Measurements from ENCODE around the gene IFI30. TPM values are rescaled to one million over a fixed set of nuclear protein-coding genes. Genes with fewer than 3 reads are reported as not detected.

Gene IFI30
- total RNA-seq, 1 donor from 2014 or later: not detected

DNA sequence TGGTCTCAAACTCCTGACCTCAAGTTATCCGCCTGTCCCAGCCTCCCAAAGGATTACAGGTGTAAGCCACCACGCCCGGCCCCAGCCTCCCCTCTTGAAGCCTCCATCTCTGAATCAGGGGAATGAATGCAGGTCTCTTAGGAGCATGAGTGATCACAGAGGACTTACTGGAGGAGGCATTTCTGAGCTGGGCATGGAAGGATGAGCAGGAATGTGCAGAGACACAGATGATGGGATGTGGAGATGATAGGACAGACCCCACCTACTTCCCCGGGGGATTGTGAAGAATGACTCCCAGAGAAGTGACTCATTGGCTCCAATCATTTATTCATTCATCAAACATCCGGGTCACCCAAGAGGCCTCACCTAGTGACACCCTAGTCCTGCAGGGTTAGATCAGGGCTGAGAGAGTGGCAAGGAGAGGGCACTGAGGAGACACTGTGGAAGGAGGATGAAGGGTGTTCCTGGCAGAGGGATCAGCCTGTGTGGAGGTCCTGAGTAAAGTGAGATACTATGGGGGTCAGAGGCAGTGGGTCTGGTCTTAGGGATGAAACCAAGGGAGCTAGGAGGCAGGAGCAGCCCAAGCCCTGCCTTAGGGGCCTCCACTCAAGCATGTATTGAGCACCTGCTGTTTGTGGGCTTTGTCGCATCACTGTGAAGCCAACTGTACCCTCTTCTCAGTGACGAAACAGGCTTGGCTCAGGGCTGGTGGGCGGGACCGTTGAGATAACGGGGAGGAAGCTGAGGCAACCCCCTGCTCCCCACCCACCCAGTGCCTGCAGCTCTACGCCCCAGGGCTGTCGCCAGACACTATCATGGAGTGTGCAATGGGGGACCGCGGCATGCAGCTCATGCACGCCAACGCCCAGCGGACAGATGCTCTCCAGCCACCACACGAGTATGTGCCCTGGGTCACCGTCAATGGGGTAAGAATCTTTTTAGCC, 3.0 kb downstream of the IFI30 start:
- peaks cover 8% of the 10 kb centered on the region for H3K27me3 Mint-ChIP-seq (ENCODE audit: unreplicated experiment)
- TF ChIP-seq, protein P1, sequence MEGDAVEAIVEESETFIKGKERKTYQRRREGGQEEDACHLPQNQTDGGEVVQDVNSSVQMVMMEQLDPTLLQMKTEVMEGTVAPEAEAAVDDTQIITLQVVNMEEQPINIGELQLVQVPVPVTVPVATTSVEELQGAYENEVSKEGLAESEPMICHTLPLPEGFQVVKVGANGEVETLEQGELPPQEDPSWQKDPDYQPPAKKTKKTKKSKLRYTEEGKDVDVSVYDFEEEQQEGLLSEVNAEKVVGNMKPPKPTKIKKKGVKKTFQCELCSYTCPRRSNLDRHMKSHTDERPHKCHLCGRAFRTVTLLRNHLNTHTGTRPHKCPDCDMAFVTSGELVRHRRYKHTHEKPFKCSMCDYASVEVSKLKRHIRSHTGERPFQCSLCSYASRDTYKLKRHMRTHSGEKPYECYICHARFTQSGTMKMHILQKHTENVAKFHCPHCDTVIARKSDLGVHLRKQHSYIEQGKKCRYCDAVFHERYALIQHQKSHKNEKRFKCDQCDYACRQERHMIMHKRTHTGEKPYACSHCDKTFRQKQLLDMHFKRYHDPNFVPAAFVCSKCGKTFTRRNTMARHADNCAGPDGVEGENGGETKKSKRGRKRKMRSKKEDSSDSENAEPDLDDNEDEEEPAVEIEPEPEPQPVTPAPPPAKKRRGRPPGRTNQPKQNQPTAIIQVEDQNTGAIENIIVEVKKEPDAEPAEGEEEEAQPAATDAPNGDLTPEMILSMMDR (IDR thresholded peaks at IDR 0.05): no peak
- H3K36me3 Mint-ChIP-seq (ENCODE audit: unreplicated experiment): peaks cover 2% of the 10 kb centered on the region

DNA sequence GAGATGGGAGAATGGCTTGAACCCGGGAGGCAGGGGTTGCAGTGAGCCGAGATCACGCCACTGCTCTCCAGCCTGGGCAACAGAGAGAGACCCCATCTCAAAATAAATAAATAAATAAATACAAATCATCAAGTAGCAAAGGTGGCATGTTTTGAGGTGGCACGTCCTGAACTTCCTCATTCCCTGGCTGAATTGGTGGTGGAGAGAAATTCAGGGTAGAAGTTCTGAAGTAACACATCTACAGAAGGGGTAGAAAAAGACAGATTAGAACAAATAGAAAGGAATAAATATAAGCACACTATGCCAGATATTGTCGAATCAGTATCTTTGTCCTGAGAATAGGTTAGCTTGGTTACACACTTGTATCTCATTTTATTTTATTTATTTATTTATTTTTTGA, 6.3 kb downstream of the IFI30 start:
- no peak for DNase-seq (ENCODE audit: extremely low spot score, unreplicated experiment)
- Mint-ChIP-seq H3K36me3 (ENCODE audit: unreplicated experiment) (no peaks in the 10 kb centered on the region), H3K4me3 (ENCODE audit: unreplicated experiment) (no peak overlapping the region), H3K9me3 (ENCODE audit: unreplicated experiment) (no peaks in the 10 kb centered on the region), H3K4me1 (ENCODE audit: unreplicated experiment) (no peaks in the 10 kb centered on the region), H3K27me3 (ENCODE audit: unreplicated experiment) (peaks cover 16% of the 10 kb centered on the region), H3K27ac (ENCODE audit: unreplicated experiment) (no peak overlapping the region)
- TF ChIP-seq, protein P1 (IDR thresholded peaks at IDR 0.05): no peak

More for the DNA sequence above, 3.0 kb downstream of the IFI30 start:
- Mint-ChIP-seq H3K4me1 (ENCODE audit: unreplicated experiment) (peaks cover 14% of the 10 kb centered on the region), H3K9me3 (ENCODE audit: unreplicated experiment) (no peaks in the 10 kb centered on the region), H3K27ac (ENCODE audit: unreplicated experiment) (no peak overlapping the region), H3K4me3 (ENCODE audit: unreplicated experiment) (no peak overlapping the region)
- no peak for DNase-seq (ENCODE audit: extremely low spot score, unreplicated experiment)

DNA sequence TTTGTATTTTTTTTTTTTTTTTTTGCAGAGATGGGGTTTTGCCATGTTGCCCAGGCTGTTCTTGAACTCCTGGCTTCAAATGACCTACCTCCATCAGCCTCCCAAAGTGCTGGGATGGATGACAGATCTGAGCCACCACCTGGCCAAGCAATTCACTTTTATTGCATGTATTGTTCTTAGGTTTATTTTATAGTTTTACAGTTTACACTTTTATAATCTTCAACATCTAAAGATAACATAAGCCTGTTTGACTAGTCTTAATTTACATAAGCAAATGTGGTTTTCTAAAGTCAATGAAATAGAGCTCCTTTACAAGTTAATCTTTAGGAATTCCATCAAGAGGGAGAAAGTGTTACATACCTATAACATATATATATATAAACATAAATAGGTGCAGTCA, 9.9 kb downstream of the IFI30 start:
- Mint-ChIP-seq H3K4me3 (ENCODE audit: unreplicated experiment) (no peak overlapping the region), H3K27me3 (ENCODE audit: unreplicated experiment) (peaks cover 8% of the 10 kb centered on the region), H3K27ac (ENCODE audit: unreplicated experiment) (no peak overlapping the region), H3K9me3 (ENCODE audit: unreplicated experiment) (no peaks in the 10 kb centered on the region), H3K36me3 (ENCODE audit: unreplicated experiment) (no peaks in the 10 kb centered on the region), H3K4me1 (ENCODE audit: unreplicated experiment) (no peaks in the 10 kb centered on the region)
- no peak for DNase-seq (ENCODE audit: extremely low spot score, unreplicated experiment)
- TF ChIP-seq, protein P1 (IDR thresholded peaks at IDR 0.05): no peak

DNA sequence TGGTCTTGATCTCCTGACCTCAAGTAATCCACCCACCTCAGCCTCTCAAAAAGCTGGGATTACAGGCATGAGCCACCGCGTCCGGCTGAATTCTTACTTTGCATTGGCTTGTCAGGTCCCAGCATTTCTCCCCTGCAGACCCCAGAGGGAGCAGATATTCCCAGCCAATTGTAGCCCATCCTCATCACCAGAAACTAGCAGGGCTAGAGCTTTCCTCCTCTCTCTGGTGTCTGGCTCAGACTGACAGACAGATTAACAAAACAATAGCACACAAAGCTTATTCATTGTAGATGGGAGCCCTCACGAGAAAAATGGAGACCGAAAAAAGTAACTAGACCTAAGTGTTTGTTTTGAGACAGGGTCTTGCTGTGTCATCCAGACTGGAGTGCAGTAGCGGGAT, 11.9 kb downstream of the IFI30 start:
- no peak overlapping the region for H3K4me3 Mint-ChIP-seq (ENCODE audit: unreplicated experiment)
- H3K27ac Mint-ChIP-seq (ENCODE audit: unreplicated experiment): no peak overlapping the region
- H3K36me3 Mint-ChIP-seq (ENCODE audit: unreplicated experiment): no peaks in the 10 kb centered on the region
- H3K4me1 Mint-ChIP-seq (ENCODE audit: unreplicated experiment): no peaks in the 10 kb centered on the region
- TF ChIP-seq, protein P1 (IDR thresholded peaks at IDR 0.05): no peak
- peaks cover 8% of the 10 kb centered on the region for H3K27me3 Mint-ChIP-seq (ENCODE audit: unreplicated experiment)
- H3K9me3 Mint-ChIP-seq (ENCODE audit: unreplicated experiment): no peaks in the 10 kb centered on the region
- DNase-seq (ENCODE audit: extremely low spot score, unreplicated experiment): no peak

DNA sequence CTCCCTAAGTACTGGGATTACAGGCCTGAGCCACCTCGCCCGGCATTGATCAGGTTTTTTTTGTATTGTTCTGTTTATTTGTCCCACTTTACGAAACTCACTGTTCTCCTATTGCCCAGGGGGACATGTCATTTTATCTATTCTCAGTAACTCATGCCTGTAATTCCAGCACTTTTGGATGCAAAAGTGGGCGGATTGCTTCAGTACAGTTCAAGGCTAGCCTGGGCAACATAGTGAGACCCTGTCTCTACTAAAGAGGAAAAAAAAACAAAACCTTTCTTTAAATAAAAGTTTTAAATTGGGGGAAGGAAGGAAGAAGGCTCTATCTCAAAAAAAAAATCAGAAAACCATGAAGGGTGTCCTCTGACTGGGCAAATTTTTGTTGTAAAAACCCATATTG, 16.7 kb downstream of the IFI30 start:
- Mint-ChIP-seq H3K4me1 (ENCODE audit: unreplicated experiment) (peaks cover 18% of the 10 kb centered on the region), H3K9me3 (ENCODE audit: unreplicated experiment) (no peaks in the 10 kb centered on the region), H3K36me3 (ENCODE audit: unreplicated experiment) (no peaks in the 10 kb centered on the region), H3K27ac (ENCODE audit: unreplicated experiment) (no peak overlapping the region), H3K4me3 (ENCODE audit: unreplicated experiment) (no peak overlapping the region), H3K27me3 (ENCODE audit: unreplicated experiment) (no peaks in the 10 kb centered on the region)
- no peak for DNase-seq (ENCODE audit: extremely low spot score, unreplicated experiment)
- TF ChIP-seq, protein P1 (IDR thresholded peaks at IDR 0.05): no peak
